Esophagus squamous epithelium (tissue), 4 donors: ENCODE measurements around the gene SLC24A3.

ENCODE experiments used
- CTCF ChIP-seq, 6 experiments: fragments of 450-650 bp in 4 of 6; fragments of 200-600 bp in 2 of 6; sonication (generic) in 2 of 6; IDR thresholded peaks; one replicate each; pipeline ENCODE4 v1.5.1; 2016 to 2019; ENCODE audit warnings: antibody characterized with exemption in 6 of 6, mild to moderate bottlenecking in 4 of 6, moderate library complexity in 4 of 6
- POLR2A ChIP-seq, 4 donors: fragments of 450-650 bp; IDR thresholded peaks; one replicate each; pipeline ENCODE4 v1.6.1; 2017; ENCODE audit warnings: antibody characterized with exemption in 4 of 4, mild to moderate bottlenecking in 4 of 4, moderate library complexity in 3 of 4

- TF ChIP-seq CTCF (IDR thresholded peaks at IDR 0.05) (no peak), POLR2A (IDR thresholded peaks at IDR 0.05) (no peak)
Measured at GRCh38 chr20:19289451-19289850, 77.0 kb downstream of the SLC24A3 start.
